Measurements from ENCODE around the gene RIPK3.

RIPK3 gene

GRCh38 chr14:24340606-24341005 is 815 bp upstream of the RIPK3 start:
- no peak overlapping the region for H3K27ac ChIP-seq (ENCODE audit: low read depth, low read length)
- no peak overlapping the region for H3K4me3 ChIP-seq (ENCODE audit: low read depth in 1 of 2, low read length in 2 of 2)
- H3K9ac ChIP-seq (ENCODE audit: low read length) = no peak overlapping the region
- H3K9me3 ChIP-seq (ENCODE audit: low read length) = no peaks in the 10 kb centered on the region
- peaks cover 12% of the 10 kb centered on the region in 2 donors for H3K27me3 ChIP-seq (ENCODE audit: control insufficient read depth in 1 of 2, insufficient read depth in 2 of 2, low read length in 2 of 2)
- H3K36me3 ChIP-seq (ENCODE audit: insufficient read depth, low read length) = no peaks in the 10 kb centered on the region
- H3K4me1 ChIP-seq (ENCODE audit: insufficient read depth, low read length) = peaks cover 11% of the 10 kb centered on the region

GRCh38 chr14:24338843-24339242 is 948 bp downstream of the RIPK3 start:
- H3K27me3 ChIP-seq (ENCODE audit: control insufficient read depth in 1 of 2, insufficient read depth in 2 of 2, low read length in 2 of 2) = peaks cover 28 to 29% of the 10 kb centered on the region in 2 donors
- H3K27ac ChIP-seq (ENCODE audit: low read depth, low read length) = no peak overlapping the region
- no peak overlapping the region for H3K9ac ChIP-seq (ENCODE audit: low read length)

GRCh38 chr14:24337824-24338175 is 2.0 kb downstream of the RIPK3 start:
- peaks cover 26% of the 10 kb centered on the region for H3K4me1 ChIP-seq (ENCODE audit: insufficient read depth, low read length)
- H3K27ac ChIP-seq (ENCODE audit: low read depth, low read length) = no peak overlapping the region
- H3K27me3 ChIP-seq (ENCODE audit: control insufficient read depth in 1 of 2, insufficient read depth in 2 of 2, low read length in 2 of 2) = peaks cover 33 to 35% of the 10 kb centered on the region in 2 donors
- H3K9ac ChIP-seq (ENCODE audit: low read length) = no peak overlapping the region
- H3K9me3 ChIP-seq (ENCODE audit: low read length) = no peaks in the 10 kb centered on the region
- H3K4me3 ChIP-seq (ENCODE audit: low read depth in 1 of 2, low read length in 2 of 2) = no peak overlapping the region
- no peaks in the 10 kb centered on the region for H3K36me3 ChIP-seq (ENCODE audit: insufficient read depth, low read length)

More at GRCh38 chr14:24338843-24339242, 948 bp downstream of the RIPK3 start:
- H3K4me3 ChIP-seq (ENCODE audit: low read depth in 1 of 2, low read length in 2 of 2) = peak overlapping the region in 1 of 2 donors; percentile 1
- no peaks in the 10 kb centered on the region for H3K9me3 ChIP-seq (ENCODE audit: low read length)
- no peaks in the 10 kb centered on the region for H3K36me3 ChIP-seq (ENCODE audit: insufficient read depth, low read length)
- peaks cover 18% of the 10 kb centered on the region for H3K4me1 ChIP-seq (ENCODE audit: insufficient read depth, low read length)

GRCh38 chr14:24337144-24337823 is 2.5 kb downstream of the RIPK3 start:
- Histone ChIP-seq H3K36me3 (ENCODE audit: insufficient read depth, low read length) (no peaks in the 10 kb centered on the region), H3K4me1 (ENCODE audit: insufficient read depth, low read length) (peaks cover 31% of the 10 kb centered on the region), H3K9me3 (ENCODE audit: low read length) (no peaks in the 10 kb centered on the region), H3K4me3 (ENCODE audit: low read depth in 1 of 2, low read length in 2 of 2) (no peak overlapping the region), H3K9ac (ENCODE audit: low read length) (no peak overlapping the region), H3K27me3 (ENCODE audit: control insufficient read depth in 1 of 2, insufficient read depth in 2 of 2, low read length in 2 of 2) (peaks cover 38 to 40% of the 10 kb centered on the region in 2 donors), H3K27ac (ENCODE audit: low read depth, low read length) (no peak overlapping the region)

- H3K9me3 ChIP-seq (ENCODE audit: low read length) = no peaks in the 10 kb centered on the region
- H3K9ac ChIP-seq (ENCODE audit: low read length) = no peak overlapping the region
- peaks cover 35% of the 10 kb centered on the region for H3K4me1 ChIP-seq (ENCODE audit: insufficient read depth, low read length)
- H3K27ac ChIP-seq (ENCODE audit: low read depth, low read length) = no peak overlapping the region
- peaks cover 39 to 41% of the 10 kb centered on the region in 2 donors for H3K27me3 ChIP-seq (ENCODE audit: control insufficient read depth in 1 of 2, insufficient read depth in 2 of 2, low read length in 2 of 2)
- H3K36me3 ChIP-seq (ENCODE audit: insufficient read depth, low read length) = no peaks in the 10 kb centered on the region
- no peak overlapping the region for H3K4me3 ChIP-seq (ENCODE audit: low read depth in 1 of 2, low read length in 2 of 2)
These were observed 4.2 kb downstream of the RIPK3 start for GRCh38 chr14:24335461-24336171.

- H3K4me3 ChIP-seq (ENCODE audit: low read depth in 1 of 2, low read length in 2 of 2) = peak within 1 kb of the TSS; percentile 25 to 35
- H3K4me1 ChIP-seq (ENCODE audit: insufficient read depth, low read length) = peaks cover 35% of the 10 kb centered on the region
- H3K27ac ChIP-seq (ENCODE audit: low read depth, low read length) = no peak within 1 kb of the TSS
- no peaks in the 10 kb centered on the region for H3K36me3 ChIP-seq (ENCODE audit: insufficient read depth, low read length)
- H3K9ac ChIP-seq (ENCODE audit: low read length) = no peak within 1 kb of the TSS
- H3K27me3 ChIP-seq (ENCODE audit: control insufficient read depth in 1 of 2, insufficient read depth in 2 of 2, low read length in 2 of 2) = peaks cover 39 to 41% of the 10 kb centered on the region in 2 donors
- H3K9me3 ChIP-seq (ENCODE audit: low read length) = no peaks in the 10 kb centered on the region
These were observed 5.1 kb downstream of the RIPK3 start, which contains the start of gene ADCY4 for GRCh38 chr14:24334431-24335291. ADCY4 (minus strand) TSS chr14:24335071; CDS start chr14:24334652, 419 bp downstream.

GRCh38 chr14:24332268-24332993 is 7.4 kb downstream of the RIPK3 start:
- no peaks in the 10 kb centered on the region for H3K9me3 ChIP-seq (ENCODE audit: low read length)
- H3K36me3 ChIP-seq (ENCODE audit: insufficient read depth, low read length) = no peaks in the 10 kb centered on the region
- H3K27me3 ChIP-seq (ENCODE audit: control insufficient read depth in 1 of 2, insufficient read depth in 2 of 2, low read length in 2 of 2) = peaks cover 39 to 40% of the 10 kb centered on the region in 2 donors
- no peak overlapping the region for H3K9ac ChIP-seq (ENCODE audit: low read length)
- no peak overlapping the region for H3K4me3 ChIP-seq (ENCODE audit: low read depth in 1 of 2, low read length in 2 of 2)
- H3K4me1 ChIP-seq (ENCODE audit: insufficient read depth, low read length) = peaks cover 24% of the 10 kb centered on the region
- H3K27ac ChIP-seq (ENCODE audit: low read depth, low read length) = no peak overlapping the region

GRCh38 chr14:24331731-24332267 is 8.0 kb downstream of the RIPK3 start:
- H3K27ac ChIP-seq (ENCODE audit: low read depth, low read length) = no peak overlapping the region
- H3K9me3 ChIP-seq (ENCODE audit: low read length) = no peaks in the 10 kb centered on the region
- peaks cover 24% of the 10 kb centered on the region for H3K4me1 ChIP-seq (ENCODE audit: insufficient read depth, low read length)
- H3K4me3 ChIP-seq (ENCODE audit: low read depth in 1 of 2, low read length in 2 of 2) = no peak overlapping the region
- no peaks in the 10 kb centered on the region for H3K36me3 ChIP-seq (ENCODE audit: insufficient read depth, low read length)
- no peak overlapping the region for H3K9ac ChIP-seq (ENCODE audit: low read length)
- peaks cover 34 to 36% of the 10 kb centered on the region in 2 donors for H3K27me3 ChIP-seq (ENCODE audit: control insufficient read depth in 1 of 2, insufficient read depth in 2 of 2, low read length in 2 of 2)

GRCh38 chr14:24330973-24331674 is 8.7 kb downstream of the RIPK3 start:
- no peaks in the 10 kb centered on the region for H3K9me3 ChIP-seq (ENCODE audit: low read length)
- no peak overlapping the region for H3K9ac ChIP-seq (ENCODE audit: low read length)
- H3K27ac ChIP-seq (ENCODE audit: low read depth, low read length) = no peak overlapping the region
- H3K4me1 ChIP-seq (ENCODE audit: insufficient read depth, low read length) = peaks cover 24% of the 10 kb centered on the region
- H3K4me3 ChIP-seq (ENCODE audit: low read depth in 1 of 2, low read length in 2 of 2) = no peak overlapping the region
- peaks cover 29% of the 10 kb centered on the region in 2 donors for H3K27me3 ChIP-seq (ENCODE audit: control insufficient read depth in 1 of 2, insufficient read depth in 2 of 2, low read length in 2 of 2)
- H3K36me3 ChIP-seq (ENCODE audit: insufficient read depth, low read length) = no peaks in the 10 kb centered on the region

GRCh38 chr14:24329736-24330135 is 10.1 kb downstream of the RIPK3 start:
- Histone ChIP-seq H3K9ac (ENCODE audit: low read length) (no peak overlapping the region), H3K9me3 (ENCODE audit: low read length) (no peaks in the 10 kb centered on the region), H3K4me1 (ENCODE audit: insufficient read depth, low read length) (peaks cover 24% of the 10 kb centered on the region), H3K27me3 (ENCODE audit: control insufficient read depth in 1 of 2, insufficient read depth in 2 of 2, low read length in 2 of 2) (peaks cover 19 to 22% of the 10 kb centered on the region in 2 donors), H3K36me3 (ENCODE audit: insufficient read depth, low read length) (no peaks in the 10 kb centered on the region), H3K4me3 (ENCODE audit: low read depth in 1 of 2, low read length in 2 of 2) (no peak overlapping the region), H3K27ac (ENCODE audit: low read depth, low read length) (no peak overlapping the region)
